K562 (cell line): Measurements from ENCODE around the gene FBLN2. TPM values are rescaled to one million over a fixed set of nuclear protein-coding genes. Genes with fewer than 3 reads are reported as not detected.

Source experiments
- ATAC-seq: fragments of 200-7000 bp; cut with Tn5 transposase; 3 replicates; pipeline ENCODE4 v1.9.1; 2020; ENCODE audit warnings: moderate library complexity
- BruUV-seq: library from RNA; stranded (reverse); fragments of 400-500 nt; replicated peaks from 2 replicates; lab custom pipeline; 2021; lab: Mats Ljungman, UMichigan
- CTCF ChIA-PET: fragments of 300-600 bp; formaldehyde crosslinking; extraction: SDS; loops from one replicate; lab custom pipeline; 2021; ENCODE audit warnings: low intra/inter-chr PET ratio; lab: Yijun Ruan, JAX
- POLR2A ChIA-PET: fragments of 300-600, 350-650 bp; sonication (Branson Sonifier 250); formaldehyde crosslinking; extraction: SDS; loops from one replicate; lab custom pipeline; 2021; ENCODE audit warnings: antibody characterized with exemption, inconsistent platforms; lab: Yijun Ruan, JAX
- DNase-seq, 4 experiments: peaks; one replicate each; pipeline versions ENCODE4 v3.0.0 to v3.0.0-alpha.2; 2011 to 2018; ENCODE audit warnings: low spot score in 3 of 4, mixed read lengths in 3 of 4; ENCODE audit errors: extremely low read depth in 1 of 4
- FAIRE-seq: peaks from 2 replicates; lab custom pipeline; 2011; peaks lifted over from hg19 to GRCh38; lab: Jason Lieb, UNC
- H2AFZ ChIP-seq: 2 replicates; pipeline ENCODE4 v1.6.0; 2011; ENCODE audit warnings: low read depth, low read length, control low read depth, inconsistent platforms
- H3K27ac ChIP-seq: fragments of 200-600 bp; 3 replicates; pipeline ENCODE4 v1.8.0; 2011; ENCODE audit warnings: low read depth, mild to moderate bottlenecking, control low read depth, inconsistent platforms, low read length, moderate library complexity, mixed read lengths; ENCODE audit errors: extremely low read depth
- H3K27me3 ChIP-seq, 2 experiments: fragments of 300-600 bp in 1 of 2; 2 replicates in 1 of 2; 3 replicates in 1 of 2; pipeline versions ENCODE4 v1.6.0 to v1.8.0; 2011; ENCODE audit warnings: inconsistent platforms in 2 of 2, low read length in 2 of 2, mild to moderate bottlenecking in 1 of 2, mixed read lengths in 1 of 2, moderate library complexity in 1 of 2; ENCODE audit not compliant: control insufficient read depth in 2 of 2, insufficient read depth in 2 of 2
- H3K36me3 ChIP-seq: fragments of 300-600 bp; 3 replicates; pipeline ENCODE4 v1.8.0; 2011; ENCODE audit warnings: mild to moderate bottlenecking, low read length, inconsistent platforms; ENCODE audit not compliant: control insufficient read depth, insufficient read depth
- H3K4me1 ChIP-seq, 2 experiments: fragments of 200-600 bp in 1 of 2; replicated peaks in 1 of 2; 2 replicates in 1 of 2; 3 replicates in 1 of 2; pipeline versions ENCODE4 v1.5.1 to v1.8.0; 2011; ENCODE audit warnings: inconsistent platforms in 2 of 2, low read length in 2 of 2, mild to moderate bottlenecking in 1 of 2, mixed read lengths in 1 of 2, moderate library complexity in 1 of 2; ENCODE audit not compliant: control insufficient read depth in 2 of 2, insufficient read depth in 2 of 2
- H3K4me2 ChIP-seq: 2 replicates; pipeline ENCODE4 v1.6.1; 2011; ENCODE audit warnings: low read length, control low read depth, inconsistent platforms, mixed read lengths; ENCODE audit not compliant: insufficient read depth
- H3K4me3 ChIP-seq: fragments of 200-600 bp; sonication (generic), shearing (Covaris generic); 2 replicates; pipeline ENCODE4 v1.5.1; 2016; ENCODE audit warnings: control low read depth, inconsistent platforms
- H3K79me2 ChIP-seq: fragments of 200-600 bp; 3 replicates; pipeline ENCODE4 v1.8.0; 2011; ENCODE audit warnings: low read length, inconsistent platforms; ENCODE audit not compliant: control insufficient read depth, insufficient read depth
- H3K9ac ChIP-seq, 2 experiments: 2 replicates each; pipeline versions ENCODE4 v1.6.0 to v1.6.1; 2011; ENCODE audit warnings: low read depth in 2 of 2, low read length in 2 of 2, control low read depth in 1 of 2, inconsistent platforms in 1 of 2, mild to moderate bottlenecking in 1 of 2, mixed read lengths in 1 of 2; ENCODE audit not compliant: insufficient read depth in 1 of 2
- H3K9me1 ChIP-seq: one replicate; pipeline ENCODE4 v1.6.0; 2011; ENCODE audit warnings: inconsistent platforms, mild to moderate bottlenecking, low read length, moderate library complexity; ENCODE audit not compliant: control insufficient read depth, insufficient read depth
- H3K9me3 ChIP-seq: replicated peaks from 2 replicates; pipeline ENCODE4 v1.5.1; 2011; ENCODE audit warnings: low read depth, low read length, inconsistent platforms; ENCODE audit not compliant: control insufficient read depth, insufficient read depth
- H4K20me1 ChIP-seq: replicated peaks from 2 replicates; pipeline ENCODE4 v1.6.1; 2011; ENCODE audit warnings: low read length, inconsistent platforms, mixed read lengths; ENCODE audit not compliant: control insufficient read depth, insufficient read depth
- CCAR2 ChIP-seq: fragments of 200-400 bp; formaldehyde crosslinking; IDR thresholded peaks from 2 replicates; pipeline ENCODE4 v1.6.1; 2017; ENCODE audit warnings: mild to moderate bottlenecking, low read depth, low read length
- EZH2 ChIP-seq: IDR thresholded peaks from 2 replicates; pipeline ENCODE4 v1.6.1; 2012; ENCODE audit warnings: low read depth, mild to moderate bottlenecking, inconsistent platforms, low read length, borderline replicate concordance
- FOXJ3 ChIP-seq: sonication (generic); formaldehyde crosslinking; IDR thresholded peaks from 2 replicates; pipeline ENCODE4 v1.4.0; 2020; ENCODE audit warnings: mild to moderate bottlenecking, missing genetic modification reagents
- HIVEP1 ChIP-seq: fragments of 250-450 bp; sonication (Bioruptor Pico); IDR thresholded peaks from 2 replicates; pipeline ENCODE4 v1.4.0; 2020; ENCODE audit warnings: mild to moderate bottlenecking
- MAFG ChIP-seq: fragments of 450-650 bp; conservative IDR thresholded peaks from 2 replicates; pipeline ENCODE4 v1.6.1; 2016; ENCODE audit warnings: missing genetic modification characterization, missing compliant biosample characterization
- MAFK ChIP-seq: IDR thresholded peaks from 2 replicates; pipeline ENCODE4 v1.6.1; 2011; ENCODE audit warnings: low read length, improper control_type of control experiment
- MBD2 ChIP-seq: sonication (generic); IDR thresholded peaks from 2 replicates; pipeline ENCODE4 v1.6.1; 2016; ENCODE audit warnings: low read depth, borderline replicate concordance
- NR1H2 ChIP-seq: sonication (generic); formaldehyde crosslinking; IDR thresholded peaks from 2 replicates; pipeline ENCODE4 v1.4.0; 2020; ENCODE audit warnings: mild to moderate bottlenecking, missing genetic modification reagents
- SMARCE1 ChIP-seq: fragments of 450-650 bp; IDR thresholded peaks from 2 replicates; pipeline ENCODE4 v1.7.1; 2016; ENCODE audit warnings: mild to moderate bottlenecking
- SREBF1 ChIP-seq: fragments of 150-350 bp; IDR thresholded peaks from 2 replicates; pipeline ENCODE4 v1.6.1; 2014; ENCODE audit warnings: antibody characterized with exemption, low read depth, low read length, borderline replicate concordance
- SRSF9 ChIP-seq: fragments of 200-400 bp; formaldehyde crosslinking; IDR thresholded peaks from 2 replicates; pipeline ENCODE4 v1.6.1; 2017; ENCODE audit warnings: low read depth, low read length, borderline replicate concordance
- STAT5B ChIP-seq: fragments of 250-450 bp; sonication (Bioruptor Pico); IDR thresholded peaks from 2 replicates; pipeline ENCODE4 v1.8.0; 2021; ENCODE audit warnings: mild to moderate bottlenecking, inconsistent platforms
- TARDBP ChIP-seq: fragments of 450-650 bp; IDR thresholded peaks from 2 replicates; pipeline ENCODE4 v1.6.1; 2016
- ZNF124 ChIP-seq: sonication (generic); formaldehyde crosslinking; IDR thresholded peaks from 2 replicates; pipeline ENCODE4 v1.8.1; 2022; ENCODE audit warnings: missing genetic modification reagents
- ZNF764 ChIP-seq: fragments of 250-450 bp; sonication (Bioruptor Pico); IDR thresholded peaks from 2 replicates; pipeline ENCODE4 v1.4.0; 2020; ENCODE audit warnings: low read depth, mild to moderate bottlenecking, moderate library complexity
- WGBS: fragments of 100-300 bp; shearing (Covaris generic); methylation state at CpG from one replicate; pipeline ENCODE4 v1.1.6; 2016; ENCODE audit warnings: low coverage, mixed read lengths; ENCODE audit not compliant: insufficient coverage; ENCODE audit errors: missing lambda C conversion rate; 5-methylcytosine and 5-hydroxymethylcytosine counted together
- in situ Hi-C: fragments of 300-500 bp; cut with MboI; formaldehyde crosslinking; loops from 4 replicates; pipeline ENCODE4 v1.15.0; 2018; ENCODE audit warnings: inconsistent platforms, mixed read lengths
- intact Hi-C: fragments of 100-400 bp; cut with micrococcal nuclease; formaldehyde crosslinking; loops from 2 replicates; pipeline ENCODE4 v1.14.2; 2022
- polyA plus RNA-seq, 8 experiments: library from polyadenylated mRNA; depleted of rRNA in 4 of 8; stranded (reverse) in 5 of 8; unstranded in 3 of 8; fragments of >200 nt; fragmentation: Nextera tagmentation in 2 of 8; fragmentation: Illumina TruSeq in 1 of 8; extraction: Ambion mirVana in 2 of 8; extraction: Trizol in 1 of 8; gene quantifications; 2 replicates each; pipeline versions ENCODE4 v1.2.1 to v1.2.3, GENCODE V29; 2011 to 2014; ENCODE audit warnings: inconsistent platforms in 1 of 8, missing spikeins in 1 of 8
- total RNA-seq, 7 experiments: library from RNA; depleted of rRNA in 6 of 7; stranded (reverse); fragments of >200 nt in 6 of 7; fragmentation: Illumina TruSeq in 2 of 7; extraction: Trizol in 2 of 7; gene quantifications; 2 replicates each; pipeline versions ENCODE4 v1.2.1 to v1.2.3, GENCODE V29; 2011 to 2021; ENCODE audit warnings: low replicate concordance in 1 of 7
- TF ChIP-seq, protein P1 (sequence below): IDR thresholded peaks from 2 replicates; pipeline ENCODE4 v1.6.1; 2016; ENCODE audit warnings: missing genetic modification characterization, missing compliant biosample characterization
- TF ChIP-seq, protein P2 (sequence below): fragments of 250-450 bp; sonication (Bioruptor Pico); IDR thresholded peaks from 2 replicates; pipeline ENCODE4 v1.4.0; 2020
- TF ChIP-seq, protein P3 (sequence below): fragments of 450-650 bp; formaldehyde crosslinking; IDR thresholded peaks from 2 replicates; pipeline ENCODE4 v1.4.0; 2020; ENCODE audit warnings: mild to moderate bottlenecking
- TF ChIP-seq, protein P4 (sequence below): fragments of 450-650 bp; formaldehyde crosslinking; IDR thresholded peaks from 2 replicates; pipeline ENCODE4 v1.4.0; 2020; ENCODE audit warnings: mild to moderate bottlenecking, moderate library complexity

FBLN2 gene
- total and polyA plus RNA-seq, 9 of the 15 experiments (the other 6 are each of a cell fraction or from before 2014, with no cell fraction given), result 0.03 to 0.10 (median 0.04) TPM; not detected in 6

DNA sequence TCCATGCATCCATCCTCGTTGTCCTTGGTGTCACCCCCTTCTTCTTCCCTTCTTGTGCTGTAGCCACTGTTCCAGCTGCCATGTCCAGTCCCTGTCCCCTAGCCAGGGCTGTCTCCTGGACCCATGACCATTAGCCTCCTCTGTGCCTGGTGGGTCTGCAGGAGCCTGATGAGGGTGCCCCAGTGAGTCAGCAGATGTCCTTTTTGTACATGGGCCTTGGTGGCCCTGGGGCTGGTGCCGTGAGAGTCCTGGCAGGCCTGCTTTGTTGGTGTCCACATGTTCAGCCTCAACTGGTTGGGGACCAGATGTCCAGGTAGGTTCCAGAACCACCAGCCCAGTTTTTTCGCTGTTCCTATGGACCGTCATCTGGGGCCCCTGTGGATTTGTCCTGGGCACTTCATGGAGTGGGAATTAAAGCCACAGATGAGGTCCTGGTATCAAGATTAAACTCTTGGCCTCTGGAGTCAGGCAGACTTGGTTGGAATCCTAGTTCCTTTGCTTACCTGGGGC lies 66.1 kb downstream of the FBLN2 start:
- Histone ChIP-seq H3K4me3 (no peak overlapping the region), H3K36me3 (no peaks in the 10 kb centered on the region), H3K79me2 (no peaks in the 10 kb centered on the region), H2AFZ (no peak overlapping the region), H3K4me2 (no peak overlapping the region), H3K27ac (no peak overlapping the region), H3K9me3 (no peaks in the 10 kb centered on the region), H4K20me1 (peaks cover 9% of the 10 kb centered on the region; the same call in 1 of the 2 replicates), H3K9me1 (peaks cover 7% of the 10 kb centered on the region), H3K4me1 (peaks cover 3 to 5% of the 10 kb centered on the region in 2 experiments; a peak in 4 of 5 replicates), H3K9ac (no peak overlapping the region), H3K27me3 (peaks cover 21 to 57% of the 10 kb centered on the region in 2 experiments)
- intact Hi-C loops (no loop called here), in situ Hi-C loops (no loop called here)
- no TSS peak for BruUV-seq
- TF ChIP-seq SMARCE1 (no peak), HIVEP1 (CRISPR knock-in tag) (no peak), MAFG (no peak), SREBF1 (no peak), NR1H2 (CRISPR knock-in tag) (no peak), TARDBP (no peak), ZNF124 (CRISPR knock-in tag) (no peak), SRSF9 (no peak), FOXJ3 (CRISPR knock-in tag) (no peak), EZH2 (no peak), CCAR2 (no peak), MBD2 (no peak), ZNF764 (CRISPR knock-in tag) (no peak), STAT5B (CRISPR knock-in tag) (no peak), MAFK (no peak)
- TF ChIP-seq, protein P1, sequence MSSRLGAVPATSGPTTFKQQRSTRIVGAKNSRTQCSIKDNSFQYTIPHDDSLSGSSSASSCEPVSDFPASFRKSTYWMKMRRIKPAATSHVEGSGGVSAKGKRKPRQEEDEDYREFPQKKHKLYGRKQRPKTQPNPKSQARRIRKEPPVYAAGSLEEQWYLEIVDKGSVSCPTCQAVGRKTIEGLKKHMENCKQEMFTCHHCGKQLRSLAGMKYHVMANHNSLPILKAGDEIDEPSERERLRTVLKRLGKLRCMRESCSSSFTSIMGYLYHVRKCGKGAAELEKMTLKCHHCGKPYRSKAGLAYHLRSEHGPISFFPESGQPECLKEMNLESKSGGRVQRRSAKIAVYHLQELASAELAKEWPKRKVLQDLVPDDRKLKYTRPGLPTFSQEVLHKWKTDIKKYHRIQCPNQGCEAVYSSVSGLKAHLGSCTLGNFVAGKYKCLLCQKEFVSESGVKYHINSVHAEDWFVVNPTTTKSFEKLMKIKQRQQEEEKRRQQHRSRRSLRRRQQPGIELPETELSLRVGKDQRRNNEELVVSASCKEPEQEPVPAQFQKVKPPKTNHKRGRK (tag), result no peak
- TF ChIP-seq, protein P2, sequence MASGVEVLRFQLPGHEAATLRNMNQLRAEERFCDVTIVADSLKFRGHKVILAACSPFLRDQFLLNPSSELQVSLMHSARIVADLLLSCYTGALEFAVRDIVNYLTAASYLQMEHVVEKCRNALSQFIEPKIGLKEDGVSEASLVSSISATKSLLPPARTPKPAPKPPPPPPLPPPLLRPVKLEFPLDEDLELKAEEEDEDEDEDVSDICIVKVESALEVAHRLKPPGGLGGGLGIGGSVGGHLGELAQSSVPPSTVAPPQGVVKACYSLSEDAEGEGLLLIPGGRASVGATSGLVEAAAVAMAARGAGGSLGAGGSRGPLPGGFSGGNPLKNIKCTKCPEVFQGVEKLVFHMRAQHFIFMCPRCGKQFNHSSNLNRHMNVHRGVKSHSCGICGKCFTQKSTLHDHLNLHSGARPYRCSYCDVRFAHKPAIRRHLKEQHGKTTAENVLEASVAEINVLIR, result no peak
- TF ChIP-seq, protein P3, sequence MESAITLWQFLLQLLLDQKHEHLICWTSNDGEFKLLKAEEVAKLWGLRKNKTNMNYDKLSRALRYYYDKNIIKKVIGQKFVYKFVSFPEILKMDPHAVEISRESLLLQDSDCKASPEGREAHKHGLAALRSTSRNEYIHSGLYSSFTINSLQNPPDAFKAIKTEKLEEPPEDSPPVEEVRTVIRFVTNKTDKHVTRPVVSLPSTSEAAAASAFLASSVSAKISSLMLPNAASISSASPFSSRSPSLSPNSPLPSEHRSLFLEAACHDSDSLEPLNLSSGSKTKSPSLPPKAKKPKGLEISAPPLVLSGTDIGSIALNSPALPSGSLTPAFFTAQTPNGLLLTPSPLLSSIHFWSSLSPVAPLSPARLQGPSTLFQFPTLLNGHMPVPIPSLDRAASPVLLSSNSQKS (CRISPR knock-in tag), result no peak
- TF ChIP-seq, protein P4, sequence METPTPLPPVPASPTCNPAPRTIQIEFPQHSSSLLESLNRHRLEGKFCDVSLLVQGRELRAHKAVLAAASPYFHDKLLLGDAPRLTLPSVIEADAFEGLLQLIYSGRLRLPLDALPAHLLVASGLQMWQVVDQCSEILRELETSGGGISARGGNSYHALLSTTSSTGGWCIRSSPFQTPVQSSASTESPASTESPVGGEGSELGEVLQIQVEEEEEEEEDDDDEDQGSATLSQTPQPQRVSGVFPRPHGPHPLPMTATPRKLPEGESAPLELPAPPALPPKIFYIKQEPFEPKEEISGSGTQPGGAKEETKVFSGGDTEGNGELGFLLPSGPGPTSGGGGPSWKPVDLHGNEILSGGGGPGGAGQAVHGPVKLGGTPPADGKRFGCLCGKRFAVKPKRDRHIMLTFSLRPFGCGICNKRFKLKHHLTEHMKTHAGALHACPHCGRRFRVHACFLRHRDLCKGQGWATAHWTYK (CRISPR knock-in tag), result no peak
- CTCF ChIA-PET, result no interaction called here
- ATAC-seq (no peak), FAIRE-seq (no peak), DNase-seq (no peak)
- 2% methylated on average over 4 of the region's 4 CpGs for WGBS
- POLR2A ChIA-PET, result no interaction called here
